Posterior vena cava (tissue), 2 donors: ENCODE measurements around the gene CACNA1C. TPM values are rescaled to one million over a fixed set of nuclear protein-coding genes. Genes with fewer than 3 reads are reported as not detected.

ENCODE experiments used
- DNase-seq: peaks from one replicate; pipeline ENCODE4 v3.0.0-alpha.2; 2020; ENCODE audit warnings: low spot score
- intact Hi-C, 2 donors: fragments of 100-400 bp; cut with DNase I; formaldehyde crosslinking; loops; one replicate each; pipeline versions ENCODE4 v1.14.1 to v1.14.2; 2022 to 2023
- total RNA-seq, 2 donors: library from RNA; stranded (reverse); fragmentation: NEBNext Ultra II Directional; extraction: Animal tissue kit (Norgen Biotek cat#: 25700); gene quantifications; one replicate each; pipeline ENCODE4 v1.2.1, GENCODE V29; 2021
- donor health status: DM: yes; HTN: yes; CAD: no.
- donor health status: DM: yes; HTN: yes; CAD: no.

The CACNA1C gene
- total RNA-seq, 2 donors from 2014 or later, result 71.3 to 71.8 TPM

- intact Hi-C loops, result no loop called here
Measured at GRCh38 chr12:2309647-2310046, 256.9 kb downstream of the CACNA1C start.

GRCh38 chr12:2311020-2311778 lies 258.4 kb downstream of the CACNA1C start:
- intact Hi-C loops, result no loop called here
- DNase-seq, result no peak

More at GRCh38 chr12:2309647-2310046, 256.9 kb downstream of the CACNA1C start:
- no peak for DNase-seq

- DNase-seq, result no peak
- intact Hi-C loops, result no loop called here
Measured at GRCh38 chr12:2312175-2312574, 259.4 kb downstream of the CACNA1C start.

DNA sequence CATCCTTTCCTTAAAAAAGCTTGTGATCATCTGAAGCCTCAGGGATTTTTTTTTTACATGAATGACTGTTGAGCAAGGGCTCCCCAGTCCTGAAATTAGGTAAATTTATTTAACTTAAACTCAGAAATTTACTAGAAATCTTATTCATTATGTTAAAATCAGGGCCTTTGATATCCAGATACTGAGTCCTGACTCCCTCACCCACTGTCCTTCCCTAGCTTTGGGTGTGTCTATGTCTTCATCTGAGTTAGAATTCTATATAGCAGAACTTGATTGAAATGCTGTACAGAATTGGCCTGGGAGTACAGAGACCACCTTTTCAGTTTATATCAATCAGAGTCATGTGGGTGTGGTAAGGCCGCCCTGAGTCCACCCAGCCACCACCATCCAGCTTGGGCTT lies 260.0 kb downstream of the CACNA1C start:
- intact Hi-C loops, result no loop called here
- no peak for DNase-seq

- intact Hi-C loops, result no loop called here
- DNase-seq, result no peak
Measured at GRCh38 chr12:2314492-2314891, 261.7 kb downstream of the CACNA1C start.

DNA sequence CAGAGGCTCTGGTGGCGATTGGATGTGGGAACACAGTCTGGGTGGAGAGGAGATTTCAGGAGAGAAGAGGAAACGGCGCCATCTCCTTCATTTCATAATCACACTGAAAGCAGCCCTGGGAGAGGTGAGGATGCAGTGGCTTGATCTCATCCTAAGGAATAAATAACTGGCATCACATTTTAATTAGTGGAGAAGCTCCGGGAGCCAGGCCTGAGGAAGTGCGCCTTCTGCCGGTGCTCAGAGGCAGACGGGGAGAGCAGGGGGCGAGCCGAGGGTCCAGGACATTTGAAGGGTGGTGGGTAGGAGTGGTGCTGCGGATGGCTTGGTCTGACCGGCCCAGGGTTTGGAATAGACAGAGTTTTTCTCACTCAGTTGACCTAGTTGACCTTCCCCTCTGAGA lies 265.0 kb downstream of the CACNA1C start:
- no peak for DNase-seq

GRCh38 chr12:2318286-2318685 lies 265.5 kb downstream of the CACNA1C start:
- no peak for DNase-seq
- intact Hi-C loops, result no loop called here

More for the DNA sequence above, 265.0 kb downstream of the CACNA1C start:
- intact Hi-C loops, result no loop called here

- intact Hi-C loops, result no loop called here
- no peak for DNase-seq
Measured at GRCh38 chr12:2319136-2319535, 266.3 kb downstream of the CACNA1C start.

- intact Hi-C loops, result no loop called here
- DNase-seq, result no peak
Measured at GRCh38 chr12:2319737-2320506, 267.1 kb downstream of the CACNA1C start.

- intact Hi-C loops, result no loop called here
- DNase-seq, result no peak
Measured at GRCh38 chr12:2320841-2321240, 268.1 kb downstream of the CACNA1C start.

DNA sequence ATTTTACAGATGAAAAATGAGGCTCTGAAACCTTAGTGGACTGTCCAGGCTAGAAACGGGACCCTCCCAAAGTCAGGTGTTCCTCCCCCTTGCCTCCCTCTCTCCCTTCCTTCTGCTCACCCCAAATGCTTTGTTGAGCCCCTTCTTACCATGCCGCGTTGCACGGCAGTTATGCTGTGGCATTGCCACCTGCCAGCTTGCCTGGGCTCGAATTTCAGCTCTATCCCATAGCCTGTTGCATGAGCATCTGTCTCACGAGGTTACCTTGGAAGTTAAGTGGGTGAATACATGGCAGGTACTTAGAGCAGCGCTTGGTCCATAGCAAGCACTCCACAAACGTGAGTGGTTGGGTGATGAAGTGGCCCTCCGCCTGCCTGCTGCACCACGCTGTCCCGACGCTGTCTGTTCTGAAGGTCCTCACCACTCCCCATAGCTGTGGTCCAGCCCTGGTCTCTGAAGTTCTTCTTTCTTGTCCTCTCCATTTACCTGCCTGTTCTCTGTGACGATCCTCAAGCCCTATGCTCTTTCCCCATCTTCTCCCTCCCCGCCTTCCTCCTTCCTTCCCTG lies 269.9 kb downstream of the CACNA1C start:
- no peak for DNase-seq
- intact Hi-C loops, result no loop called here

DNA sequence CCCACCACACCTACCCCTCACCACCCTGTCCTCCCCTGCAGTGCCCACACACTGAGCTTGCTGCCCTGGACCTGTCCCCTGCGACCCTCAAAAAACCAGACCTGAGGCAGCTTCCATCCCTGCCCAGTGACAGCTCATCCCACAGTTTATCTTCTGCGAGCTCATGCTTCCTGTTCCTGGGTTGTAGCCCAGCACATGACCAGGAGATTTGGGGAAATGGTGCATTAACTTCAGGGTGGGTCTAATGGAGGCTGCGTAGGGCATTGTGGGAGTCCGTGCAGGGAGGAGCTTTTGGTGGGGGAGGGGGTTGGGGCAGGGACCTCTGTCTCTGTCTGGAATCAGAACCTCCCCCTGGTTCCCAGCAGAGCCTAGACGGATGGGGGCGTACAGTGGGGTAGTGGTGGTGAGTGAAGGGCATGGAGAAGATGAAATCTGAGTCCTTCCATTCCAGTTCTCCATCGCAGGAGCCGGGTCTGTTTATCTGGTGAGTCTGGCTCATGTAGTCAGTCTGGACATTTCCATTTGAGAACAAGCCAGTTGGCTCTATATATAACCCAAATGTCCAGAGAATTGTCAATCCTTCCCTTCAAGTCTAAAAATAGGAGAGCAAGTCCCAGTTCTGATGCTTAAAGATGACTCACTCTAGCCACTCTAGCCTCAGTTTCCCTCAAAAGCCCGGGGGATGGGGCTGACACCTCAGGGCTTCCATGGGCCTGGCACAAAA lies 270.9 kb downstream of the CACNA1C start:
- intact Hi-C loops, result no loop called here
- no peak for DNase-seq

DNA sequence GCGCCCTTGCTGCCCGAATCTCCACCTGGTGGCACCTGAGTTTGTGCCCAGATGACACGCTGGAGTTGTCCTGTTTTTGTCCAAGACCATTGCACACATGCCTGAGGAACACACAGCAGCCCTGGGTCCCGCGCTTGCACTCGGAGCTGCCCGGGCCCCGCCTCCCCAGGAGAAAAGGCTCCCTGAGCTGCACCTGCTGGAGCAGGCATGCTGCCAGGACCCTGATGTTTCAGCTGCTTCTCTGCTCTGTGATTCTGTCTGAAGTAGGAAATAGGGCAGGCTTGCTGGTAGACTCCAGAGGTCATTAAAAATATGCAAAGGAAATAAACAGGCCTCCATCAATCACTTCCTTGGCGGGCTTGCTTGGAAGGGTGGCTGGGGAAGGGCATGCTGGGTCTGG lies 271.6 kb downstream of the CACNA1C start:
- DNase-seq, result no peak
- intact Hi-C loops, result no loop called here

DNA sequence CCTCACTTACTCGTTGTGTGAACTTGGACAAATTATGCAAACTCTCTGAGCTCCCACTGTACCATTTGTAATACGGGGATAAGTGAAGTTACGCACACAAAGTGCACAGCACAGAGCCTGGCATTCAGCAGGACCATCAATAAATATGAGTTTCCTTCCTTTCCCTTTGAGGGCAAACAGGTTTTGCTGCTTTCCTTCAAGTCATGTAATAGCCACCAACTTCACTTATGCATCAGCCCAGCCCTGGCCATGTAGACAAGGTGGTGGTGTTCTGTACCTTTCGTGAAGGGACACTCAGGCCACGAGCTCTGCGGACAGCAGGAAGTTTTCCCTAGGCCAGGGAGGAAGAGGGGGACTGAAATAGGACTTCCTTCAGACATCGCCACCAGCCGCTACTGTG lies 272.7 kb downstream of the CACNA1C start:
- intact Hi-C loops, result no loop called here
- no peak for DNase-seq

- intact Hi-C loops, result no loop called here
- DNase-seq, result no peak
Measured at GRCh38 chr12:2326470-2326869, 273.7 kb downstream of the CACNA1C start.

GRCh38 chr12:2328661-2329060 lies 275.9 kb downstream of the CACNA1C start:
- intact Hi-C loops, result loop anchor here in 1 of 2 donors (1.0 kb wide), 1 partner anchor 14 kb away; no protein-coding TSS in a partner anchor
- DNase-seq, result no peak

DNA sequence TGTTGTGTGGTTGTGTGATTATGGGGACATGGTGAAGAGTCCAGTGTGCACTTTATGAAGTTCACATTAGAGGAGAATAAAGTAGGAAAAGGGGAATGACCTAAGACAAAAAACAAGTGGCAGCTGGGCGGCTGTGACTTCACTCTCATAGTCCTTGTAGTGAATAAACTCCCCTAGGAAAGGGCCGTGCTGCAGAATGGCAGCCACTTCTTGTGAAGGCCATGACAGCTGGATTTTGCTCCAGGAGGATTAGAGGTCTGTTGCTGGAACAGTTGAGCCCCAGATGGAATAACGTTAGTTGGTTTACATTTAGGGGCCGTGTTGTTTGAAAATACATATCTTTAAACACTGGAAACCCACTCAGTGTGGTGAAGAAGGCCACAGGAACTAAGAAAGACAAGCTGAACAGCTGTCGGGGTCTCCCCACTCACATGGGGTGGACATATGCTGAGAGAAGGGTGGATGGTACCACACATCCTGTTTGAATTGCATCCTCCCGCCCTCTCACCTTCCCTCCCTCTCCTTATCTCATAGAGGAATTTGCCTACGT lies 276.9 kb downstream of the CACNA1C start:
- intact Hi-C loops, result loop anchor here in 1 of 2 donors (1.0 kb wide), 1 partner anchor 13 kb away; no protein-coding TSS in a partner anchor
- no peak for DNase-seq

DNA sequence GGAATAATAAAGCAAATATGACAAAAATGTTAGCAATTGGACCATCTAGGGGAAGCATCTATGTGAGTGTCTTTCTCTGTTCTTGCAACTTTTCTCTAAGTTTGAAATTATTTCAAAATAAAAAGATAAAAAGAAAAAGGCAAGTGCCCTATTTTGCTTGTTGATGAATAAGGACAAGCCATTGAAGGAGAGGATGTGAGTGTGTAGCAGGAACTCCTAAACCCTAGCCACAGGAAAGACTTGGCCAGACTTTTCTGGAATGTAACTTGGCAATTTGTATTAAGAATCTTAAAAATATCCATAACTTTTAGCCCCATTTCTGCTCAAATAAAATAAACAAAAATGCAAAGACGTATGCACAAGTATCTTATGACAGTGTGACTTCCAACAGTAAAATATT lies 279.4 kb downstream of the CACNA1C start:
- intact Hi-C loops, result no loop called here
- DNase-seq, result no peak

- intact Hi-C loops, result no loop called here
- DNase-seq, result no peak
Measured at GRCh38 chr12:2332947-2333346, 280.2 kb downstream of the CACNA1C start.
